HCT116 (cell line): ENCODE results near the gene CYP4F3.

Experiments
- CBX3 ChIP-seq: IDR thresholded peaks from 2 replicates; pipeline ENCODE4 v1.6.1; 2012; ENCODE audit warnings: low read depth
- CEBPB ChIP-seq: IDR thresholded peaks from 2 replicates; pipeline ENCODE4 v1.6.1; 2012; ENCODE audit warnings: low read depth
- ELF1 ChIP-seq: IDR thresholded peaks from 2 replicates; pipeline ENCODE4 v1.6.1; 2012; ENCODE audit warnings: low read depth, borderline replicate concordance
- EZH2 ChIP-seq: fragments of 200-600 bp; sonication (generic); IDR thresholded peaks from 2 replicates; pipeline ENCODE4 v1.6.1; 2017; ENCODE audit warnings: antibody characterized with exemption, mixed run types
- JUND ChIP-seq: IDR thresholded peaks from 2 replicates; pipeline ENCODE4 v1.6.1; 2012
- POLR2A ChIP-seq: IDR thresholded peaks from 2 replicates; pipeline ENCODE4 v1.7.0; 2011; ENCODE audit warnings: borderline replicate concordance; ENCODE audit not compliant: insufficient read depth, insufficient read length; ENCODE audit errors: extremely low read depth
- POLR2AphosphoS5 ChIP-seq: IDR thresholded peaks from 2 replicates; pipeline ENCODE4 v1.6.1; 2011; ENCODE audit warnings: mild to moderate bottlenecking, low read depth, low read length, moderate library complexity
- RAD21 ChIP-seq: IDR thresholded peaks from 2 replicates; pipeline ENCODE4 v1.6.1; 2012; ENCODE audit warnings: low read depth, mild to moderate bottlenecking
- TCF7L2 ChIP-seq: IDR thresholded peaks from 2 replicates; pipeline ENCODE4 v1.7.0; 2011; ENCODE audit warnings: borderline replicate concordance, inconsistent platforms; ENCODE audit not compliant: insufficient read depth, insufficient read length; ENCODE audit errors: extremely low read depth
- ZNF274 ChIP-seq: fragments of 200-500 bp; sonication (Bioruptor generic); IDR thresholded peaks from 2 replicates; pipeline ENCODE4 v1.6.1; 2014; ENCODE audit warnings: mild to moderate bottlenecking, low read depth, low read length, inconsistent platforms
- TF ChIP-seq, protein P1 (sequence below), 3 experiments: fragments of 200-600 bp in 1 of 3; sonication (generic) in 1 of 3; IDR thresholded peaks in 2 of 3; conservative IDR thresholded peaks in 1 of 3; 2 replicates each; pipeline ENCODE4 v1.5.1; 2012 to 2017; ENCODE audit warnings: low read depth in 2 of 3, low read length in 2 of 3, antibody characterized with exemption in 1 of 3, borderline replicate concordance in 1 of 3, control low read depth in 1 of 3, mild to moderate bottlenecking in 1 of 3, mixed read lengths in 1 of 3, mixed run types in 1 of 3, moderate library complexity in 1 of 3; ENCODE audit not compliant: insufficient read depth in 1 of 3
- TF ChIP-seq, protein P2 (sequence below): IDR thresholded peaks from 2 replicates; pipeline ENCODE4 v1.6.1; 2012; ENCODE audit warnings: low read depth
- TF ChIP-seq, protein P3 (sequence below): IDR thresholded peaks from 2 replicates; pipeline ENCODE4 v1.6.1; 2012

GRCh38 chr19:15656467-15656866 is 15.8 kb downstream of the CYP4F3 start:
- TF ChIP-seq, protein P1, sequence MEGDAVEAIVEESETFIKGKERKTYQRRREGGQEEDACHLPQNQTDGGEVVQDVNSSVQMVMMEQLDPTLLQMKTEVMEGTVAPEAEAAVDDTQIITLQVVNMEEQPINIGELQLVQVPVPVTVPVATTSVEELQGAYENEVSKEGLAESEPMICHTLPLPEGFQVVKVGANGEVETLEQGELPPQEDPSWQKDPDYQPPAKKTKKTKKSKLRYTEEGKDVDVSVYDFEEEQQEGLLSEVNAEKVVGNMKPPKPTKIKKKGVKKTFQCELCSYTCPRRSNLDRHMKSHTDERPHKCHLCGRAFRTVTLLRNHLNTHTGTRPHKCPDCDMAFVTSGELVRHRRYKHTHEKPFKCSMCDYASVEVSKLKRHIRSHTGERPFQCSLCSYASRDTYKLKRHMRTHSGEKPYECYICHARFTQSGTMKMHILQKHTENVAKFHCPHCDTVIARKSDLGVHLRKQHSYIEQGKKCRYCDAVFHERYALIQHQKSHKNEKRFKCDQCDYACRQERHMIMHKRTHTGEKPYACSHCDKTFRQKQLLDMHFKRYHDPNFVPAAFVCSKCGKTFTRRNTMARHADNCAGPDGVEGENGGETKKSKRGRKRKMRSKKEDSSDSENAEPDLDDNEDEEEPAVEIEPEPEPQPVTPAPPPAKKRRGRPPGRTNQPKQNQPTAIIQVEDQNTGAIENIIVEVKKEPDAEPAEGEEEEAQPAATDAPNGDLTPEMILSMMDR (IDR thresholded peaks at IDR 0.05 in 2 of 3, conservative IDR thresholded peaks at IDR 0.05 in 1 of 3; ENCODE audit: borderline replicate concordance in 1 of 3, insufficient read depth in 1 of 3, low read depth in 2 of 3, low read length in 2 of 3) = no peak
- no peak for TF ChIP-seq EZH2
- TF ChIP-seq POLR2A = no peak
- TF ChIP-seq RAD21 = no peak
- TF ChIP-seq, protein P2, sequence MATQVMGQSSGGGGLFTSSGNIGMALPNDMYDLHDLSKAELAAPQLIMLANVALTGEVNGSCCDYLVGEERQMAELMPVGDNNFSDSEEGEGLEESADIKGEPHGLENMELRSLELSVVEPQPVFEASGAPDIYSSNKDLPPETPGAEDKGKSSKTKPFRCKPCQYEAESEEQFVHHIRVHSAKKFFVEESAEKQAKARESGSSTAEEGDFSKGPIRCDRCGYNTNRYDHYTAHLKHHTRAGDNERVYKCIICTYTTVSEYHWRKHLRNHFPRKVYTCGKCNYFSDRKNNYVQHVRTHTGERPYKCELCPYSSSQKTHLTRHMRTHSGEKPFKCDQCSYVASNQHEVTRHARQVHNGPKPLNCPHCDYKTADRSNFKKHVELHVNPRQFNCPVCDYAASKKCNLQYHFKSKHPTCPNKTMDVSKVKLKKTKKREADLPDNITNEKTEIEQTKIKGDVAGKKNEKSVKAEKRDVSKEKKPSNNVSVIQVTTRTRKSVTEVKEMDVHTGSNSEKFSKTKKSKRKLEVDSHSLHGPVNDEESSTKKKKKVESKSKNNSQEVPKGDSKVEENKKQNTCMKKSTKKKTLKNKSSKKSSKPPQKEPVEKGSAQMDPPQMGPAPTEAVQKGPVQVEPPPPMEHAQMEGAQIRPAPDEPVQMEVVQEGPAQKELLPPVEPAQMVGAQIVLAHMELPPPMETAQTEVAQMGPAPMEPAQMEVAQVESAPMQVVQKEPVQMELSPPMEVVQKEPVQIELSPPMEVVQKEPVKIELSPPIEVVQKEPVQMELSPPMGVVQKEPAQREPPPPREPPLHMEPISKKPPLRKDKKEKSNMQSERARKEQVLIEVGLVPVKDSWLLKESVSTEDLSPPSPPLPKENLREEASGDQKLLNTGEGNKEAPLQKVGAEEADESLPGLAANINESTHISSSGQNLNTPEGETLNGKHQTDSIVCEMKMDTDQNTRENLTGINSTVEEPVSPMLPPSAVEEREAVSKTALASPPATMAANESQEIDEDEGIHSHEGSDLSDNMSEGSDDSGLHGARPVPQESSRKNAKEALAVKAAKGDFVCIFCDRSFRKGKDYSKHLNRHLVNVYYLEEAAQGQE = no peak
- TF ChIP-seq, protein P3, sequence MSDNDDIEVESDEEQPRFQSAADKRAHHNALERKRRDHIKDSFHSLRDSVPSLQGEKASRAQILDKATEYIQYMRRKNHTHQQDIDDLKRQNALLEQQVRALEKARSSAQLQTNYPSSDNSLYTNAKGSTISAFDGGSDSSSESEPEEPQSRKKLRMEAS = no peak
- no peak for TF ChIP-seq POLR2AphosphoS5
- no peak for TF ChIP-seq CEBPB
- TF ChIP-seq CBX3 = no peak
- no peak for TF ChIP-seq ZNF274
- no peak for TF ChIP-seq TCF7L2
- TF ChIP-seq ELF1 = no peak
- no peak for TF ChIP-seq JUND
